HepG2 (cell line): ENCODE measurements around the gene S100A13. TPM values are rescaled to one million over a fixed set of nuclear protein-coding genes. Genes with fewer than 3 reads are reported as not detected.
A peak's percentile ranks its signal among the peaks of the same experiment; 100 is the strongest.

Source experiments
- HOXA3 ChIP-seq: sonication (generic); formaldehyde crosslinking; IDR thresholded peaks from 2 replicates; pipeline ENCODE4 v1.5.0; 2020; ENCODE audit warnings: missing genetic modification reagents
- RBFOX2 ChIP-seq: fragments of 200-400 bp; formaldehyde crosslinking; IDR thresholded peaks from 2 replicates; pipeline ENCODE4 v1.6.1; 2017; ENCODE audit warnings: low read depth, mild to moderate bottlenecking, low read length
- SALL2 ChIP-seq: sonication (generic); formaldehyde crosslinking; IDR thresholded peaks from 2 replicates; pipeline ENCODE4 v1.8.1; 2023; ENCODE audit warnings: mild to moderate bottlenecking, missing genetic modification reagents, inconsistent platforms
- SOX6 ChIP-seq, 2 experiments: fragments of 450-650 bp in 1 of 2; sonication (generic) in 1 of 2; formaldehyde crosslinking in 1 of 2; IDR thresholded peaks; 2 replicates each; pipeline versions ENCODE4 v1.4.0 to v1.6.1; 2017 to 2020; ENCODE audit warnings: antibody characterized with exemption in 1 of 2, mild to moderate bottlenecking in 1 of 2, missing genetic modification reagents in 1 of 2
- STAT5B ChIP-seq: sonication (generic); formaldehyde crosslinking; IDR thresholded peaks from 2 replicates; pipeline ENCODE4 v1.4.0; 2020; ENCODE audit warnings: missing genetic modification reagents
- ZFY ChIP-seq: sonication (generic); formaldehyde crosslinking; IDR thresholded peaks from 2 replicates; pipeline ENCODE4 v1.4.0; 2020; ENCODE audit warnings: missing genetic modification reagents
- ZNF263 ChIP-seq: sonication (generic); formaldehyde crosslinking; IDR thresholded peaks from 2 replicates; pipeline ENCODE4 v1.4.0; 2020; ENCODE audit warnings: missing genetic modification reagents
- ZNF879 ChIP-seq: sonication (generic); formaldehyde crosslinking; IDR thresholded peaks from 2 replicates; pipeline ENCODE4 v1.8.1; 2023; ENCODE audit warnings: missing genetic modification reagents
- polyA plus RNA-seq, 8 experiments: library from polyadenylated mRNA; depleted of rRNA in 3 of 8; stranded (reverse) in 7 of 8; unstranded in 1 of 8; fragments of >200 nt; fragmentation: Illumina TruSeq in 4 of 8; extraction: Trizol in 4 of 8; gene quantifications; 2 replicates each; pipeline versions ENCODE4 v1.2.1 to v1.2.3, GENCODE V29; 2011 to 2016; ENCODE audit warnings: low read depth in 4 of 8, missing spikeins in 1 of 8, mixed read lengths in 1 of 8; ENCODE audit not compliant: insufficient read depth in 1 of 8
- total RNA-seq, 5 experiments: library from RNA; depleted of rRNA; stranded (reverse); fragments of >200 nt; fragmentation: Illumina TruSeq; extraction: Trizol; gene quantifications; 2 replicates each; pipeline ENCODE4 v1.2.3, GENCODE V29; 2016; ENCODE audit warnings: low read depth in 1 of 5
- TF ChIP-seq, protein P1 (sequence below): IDR thresholded peaks from 2 replicates; pipeline ENCODE4 v1.6.1; 2018; ENCODE audit warnings: missing genetic modification reagents, mild to moderate bottlenecking, missing compliant biosample characterization
- TF ChIP-seq, protein P2 (sequence below): sonication (generic); formaldehyde crosslinking; IDR thresholded peaks from 2 replicates; pipeline ENCODE4 v1.9.0; 2021; ENCODE audit warnings: missing genetic modification reagents, mild to moderate bottlenecking, borderline replicate concordance

The S100A13 gene
- total and polyA plus RNA-seq, 2 of the 13 experiments (the other 11 are each of a cell fraction or from before 2014, with no cell fraction given), result 89.5 to 172 TPM

DNA sequence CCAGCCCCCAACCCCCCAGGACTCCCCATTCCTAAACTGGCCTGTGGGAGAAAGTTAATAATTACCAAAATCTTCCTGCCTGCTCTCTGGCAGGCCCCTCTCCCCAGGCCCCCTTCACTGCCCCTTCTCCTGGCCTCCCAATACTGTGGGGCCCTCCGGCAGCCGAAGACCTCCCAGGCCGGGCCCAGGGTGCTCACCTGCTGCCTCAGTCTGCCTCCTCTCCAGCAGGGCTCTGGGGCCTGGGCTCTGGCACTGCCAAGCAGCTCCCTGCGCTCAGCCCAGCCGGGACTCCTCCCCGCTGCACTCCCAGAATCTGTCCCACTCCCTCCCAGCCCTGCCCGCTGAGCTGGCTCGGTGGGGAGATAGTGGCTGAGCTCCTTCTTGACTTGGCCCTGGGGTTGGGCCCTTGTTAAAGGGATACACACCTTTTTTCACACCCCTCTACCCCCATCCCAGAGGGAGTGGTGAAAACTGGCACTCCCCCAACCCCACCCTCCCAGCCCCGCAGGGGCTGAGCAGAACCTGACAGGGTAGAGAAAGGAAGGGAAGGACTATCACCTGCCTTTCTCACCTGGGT is 14.5 kb downstream of the S100A13 start, which contains the start of gene S100A16 (continued):
- TF ChIP-seq RBFOX2, result peak; percentile 86
- TF ChIP-seq, protein P1, sequence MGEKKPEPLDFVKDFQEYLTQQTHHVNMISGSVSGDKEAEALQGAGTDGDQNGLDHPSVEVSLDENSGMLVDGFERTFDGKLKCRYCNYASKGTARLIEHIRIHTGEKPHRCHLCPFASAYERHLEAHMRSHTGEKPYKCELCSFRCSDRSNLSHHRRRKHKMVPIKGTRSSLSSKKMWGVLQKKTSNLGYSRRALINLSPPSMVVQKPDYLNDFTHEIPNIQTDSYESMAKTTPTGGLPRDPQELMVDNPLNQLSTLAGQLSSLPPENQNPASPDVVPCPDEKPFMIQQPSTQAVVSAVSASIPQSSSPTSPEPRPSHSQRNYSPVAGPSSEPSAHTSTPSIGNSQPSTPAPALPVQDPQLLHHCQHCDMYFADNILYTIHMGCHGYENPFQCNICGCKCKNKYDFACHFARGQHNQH (CRISPR knock-in tag), result peak; percentile 71; the same call in 1 of the 2 replicates
- TF ChIP-seq ZFY (CRISPR knock-in tag), result peak; percentile 82
- TF ChIP-seq, protein P2, sequence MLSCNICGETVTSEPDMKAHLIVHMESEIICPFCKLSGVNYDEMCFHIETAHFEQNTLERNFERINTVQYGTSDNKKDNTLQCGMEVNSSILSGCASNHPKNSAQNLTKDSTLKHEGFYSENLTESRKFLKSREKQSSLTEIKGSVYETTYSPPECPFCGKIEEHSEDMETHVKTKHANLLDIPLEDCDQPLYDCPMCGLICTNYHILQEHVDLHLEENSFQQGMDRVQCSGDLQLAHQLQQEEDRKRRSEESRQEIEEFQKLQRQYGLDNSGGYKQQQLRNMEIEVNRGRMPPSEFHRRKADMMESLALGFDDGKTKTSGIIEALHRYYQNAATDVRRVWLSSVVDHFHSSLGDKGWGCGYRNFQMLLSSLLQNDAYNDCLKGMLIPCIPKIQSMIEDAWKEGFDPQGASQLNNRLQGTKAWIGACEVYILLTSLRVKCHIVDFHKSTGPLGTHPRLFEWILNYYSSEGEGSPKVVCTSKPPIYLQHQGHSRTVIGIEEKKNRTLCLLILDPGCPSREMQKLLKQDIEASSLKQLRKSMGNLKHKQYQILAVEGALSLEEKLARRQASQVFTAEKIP, result no peak
- peak; percentile 96 for TF ChIP-seq ZNF263 (CRISPR knock-in tag)
- TF ChIP-seq ZNF879, result 0 out of 2 replicates have a peak, but pooled peaks have one; percentile 33
- TF ChIP-seq SALL2 (CRISPR knock-in tag), result peak; percentile 67; the same call in 1 of the 2 replicates
- peak; percentile 56; the same call in 1 of the 2 replicates for TF ChIP-seq HOXA3 (CRISPR knock-in tag)
- TF ChIP-seq SOX6 (IDR thresholded peaks at IDR 0.05), result no peak
- TF ChIP-seq SOX6 (CRISPR knock-in tag; IDR thresholded peaks at IDR 0.05), result peak; percentile 35; the same call in 1 of the 2 replicates
- no peak for TF ChIP-seq STAT5B
- TF ChIP-seq, all 625 proteins: peak for 97
